Testis (tissue), 3 donors: Measurements from ENCODE around the gene CUL1. TPM values are rescaled to one million over a fixed set of nuclear protein-coding genes. Genes with fewer than 3 reads are reported as not detected.

Source experiments
- DNase-seq: peaks from one replicate; pipeline ENCODE4 v3.0.0-alpha.2; 2019
- H3K27ac ChIP-seq, 2 donors: fragments of 200-600 bp; sonication (generic); one replicate each; pipeline ENCODE4 v1.5.1; 2019
- H3K27me3 ChIP-seq: fragments of 200-600 bp; sonication (generic); one replicate; pipeline ENCODE4 v1.5.1; 2019
- H3K36me3 ChIP-seq: fragments of 200-600 bp; sonication (generic); one replicate; pipeline ENCODE4 v1.5.1; 2017; ENCODE audit warnings: low read depth; ENCODE audit errors: missing control alignments
- H3K4me1 ChIP-seq: fragments of 200-600 bp; sonication (generic); one replicate; pipeline ENCODE4 v1.5.1; 2019
- H3K4me3 ChIP-seq, 2 donors: fragments of 200-600 bp; sonication (generic); one replicate each; pipeline ENCODE4 v1.5.1; 2017 to 2019
- H3K9me3 ChIP-seq: fragments of 200-600 bp; sonication (generic); one replicate; pipeline ENCODE4 v1.5.1; 2017
- POLR2A ChIP-seq: fragments of 450-650 bp; IDR thresholded peaks from one replicate; pipeline ENCODE4 v1.6.1; 2017; ENCODE audit warnings: antibody characterized with exemption, mild to moderate bottlenecking, moderate library complexity
- WGBS, 2 donors: methylation state at CpG; one replicate each; pipeline ENCODE4 v1.1.5; 2018; 5-methylcytosine and 5-hydroxymethylcytosine counted together
- intact Hi-C: fragments of 100-400 bp; cut with DNase I; formaldehyde crosslinking; loops from one replicate; pipeline ENCODE4 v1.15.1; 2023; ENCODE audit warnings: low total_unique reads
- polyA plus RNA-seq: library from polyadenylated mRNA; stranded (reverse); fragments of 350-450 nt; fragmentation: Illumina TruSeq; extraction: RNeasy Lipid Tissue Mini Kit (QIAGEN cat#74804); gene quantifications from one replicate; pipeline ENCODE4 v1.2.3, GENCODE V29; 2014; ENCODE audit warnings: low read depth, low replicate concordance; ENCODE audit not compliant: insufficient read depth
- total RNA-seq, 2 donors: library from RNA; depleted of rRNA; stranded (reverse); fragments of >200 nt; gene quantifications; one replicate each; pipeline ENCODE4 v1.2.3, GENCODE V29; 2016
- TF ChIP-seq, protein P1 (sequence below), 3 experiments: fragments of 450-650 bp in 2 of 3; fragments of 200-600 bp in 1 of 3; sonication (generic) in 1 of 3; IDR thresholded peaks; one replicate each; pipeline ENCODE4 v1.5.1; 2016 to 2019; ENCODE audit warnings: antibody characterized with exemption in 3 of 3, mild to moderate bottlenecking in 2 of 3, moderate library complexity in 1 of 3

CUL1 gene
- total and polyA plus RNA-seq, 3 donors from 2014 or later = 151 to 206 (median 161) TPM

DNA sequence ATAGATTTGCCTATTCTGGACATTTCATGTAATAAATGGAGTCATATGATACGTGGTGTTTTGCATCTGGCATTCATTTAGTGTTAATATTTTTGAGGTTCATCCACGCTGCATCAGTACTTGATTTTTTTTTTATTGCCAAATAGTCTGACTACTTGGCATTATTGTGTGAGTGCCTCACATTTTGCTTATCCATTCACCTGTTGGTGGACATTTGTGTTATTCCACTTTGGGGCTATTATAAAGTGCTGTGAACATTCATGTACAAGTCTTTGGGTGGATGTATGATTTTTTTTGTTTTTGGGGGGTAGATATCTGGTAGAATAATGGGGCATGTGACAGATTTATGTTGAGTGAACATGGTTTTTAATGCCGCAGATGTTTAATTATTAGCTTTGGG is 19.7 kb downstream of the CUL1 start:
- TF ChIP-seq POLR2A = no peak
- TF ChIP-seq, protein P1, sequence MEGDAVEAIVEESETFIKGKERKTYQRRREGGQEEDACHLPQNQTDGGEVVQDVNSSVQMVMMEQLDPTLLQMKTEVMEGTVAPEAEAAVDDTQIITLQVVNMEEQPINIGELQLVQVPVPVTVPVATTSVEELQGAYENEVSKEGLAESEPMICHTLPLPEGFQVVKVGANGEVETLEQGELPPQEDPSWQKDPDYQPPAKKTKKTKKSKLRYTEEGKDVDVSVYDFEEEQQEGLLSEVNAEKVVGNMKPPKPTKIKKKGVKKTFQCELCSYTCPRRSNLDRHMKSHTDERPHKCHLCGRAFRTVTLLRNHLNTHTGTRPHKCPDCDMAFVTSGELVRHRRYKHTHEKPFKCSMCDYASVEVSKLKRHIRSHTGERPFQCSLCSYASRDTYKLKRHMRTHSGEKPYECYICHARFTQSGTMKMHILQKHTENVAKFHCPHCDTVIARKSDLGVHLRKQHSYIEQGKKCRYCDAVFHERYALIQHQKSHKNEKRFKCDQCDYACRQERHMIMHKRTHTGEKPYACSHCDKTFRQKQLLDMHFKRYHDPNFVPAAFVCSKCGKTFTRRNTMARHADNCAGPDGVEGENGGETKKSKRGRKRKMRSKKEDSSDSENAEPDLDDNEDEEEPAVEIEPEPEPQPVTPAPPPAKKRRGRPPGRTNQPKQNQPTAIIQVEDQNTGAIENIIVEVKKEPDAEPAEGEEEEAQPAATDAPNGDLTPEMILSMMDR (IDR thresholded peaks at IDR 0.05) = no peak
- Histone ChIP-seq H3K4me1 (peaks cover 13% of the 10 kb centered on the region), H3K27ac (no peak overlapping the region), H3K36me3 (no peaks in the 10 kb centered on the region), H3K4me3 (no peak overlapping the region), H3K27me3 (no peaks in the 10 kb centered on the region), H3K9me3 (no peaks in the 10 kb centered on the region)
- DNase-seq = no peak
- intact Hi-C loops = no loop called here
- WGBS, 2 donors = 82 to 97% methylated on average over 3 of the region's 3 CpGs

DNA sequence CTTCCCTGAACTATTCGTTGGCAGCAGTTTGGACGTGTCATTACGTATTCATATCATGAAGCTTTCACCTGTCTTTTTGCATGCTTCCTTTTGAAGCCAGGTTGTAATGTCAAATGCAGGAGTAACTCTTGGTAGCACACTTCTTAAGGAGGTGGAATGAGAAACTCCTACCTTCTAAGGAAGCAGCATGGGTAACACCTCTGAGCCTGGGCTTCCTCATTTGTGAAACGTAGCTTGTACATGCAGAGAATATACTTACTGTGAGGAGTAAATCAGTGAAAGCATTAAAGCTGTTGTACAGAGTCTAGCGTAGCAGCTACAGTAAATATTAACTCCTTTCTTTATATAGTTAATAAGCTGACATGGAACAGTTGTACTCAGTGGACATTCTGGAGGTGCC is 21.1 kb downstream of the CUL1 start:
- Histone ChIP-seq H3K27ac (no peak overlapping the region), H3K36me3 (no peaks in the 10 kb centered on the region), H3K27me3 (no peaks in the 10 kb centered on the region), H3K4me3 (no peak overlapping the region), H3K4me1 (peaks cover 20% of the 10 kb centered on the region), H3K9me3 (no peaks in the 10 kb centered on the region)
- no peak for DNase-seq
- intact Hi-C loops = no loop called here
- whole genome bisulfite sequencing, 2 donors = 64% methylated on average over 5 of the region's 5 CpGs
- TF ChIP-seq, protein P1 (IDR thresholded peaks at IDR 0.05) = no peak
- TF ChIP-seq POLR2A = no peak

DNA sequence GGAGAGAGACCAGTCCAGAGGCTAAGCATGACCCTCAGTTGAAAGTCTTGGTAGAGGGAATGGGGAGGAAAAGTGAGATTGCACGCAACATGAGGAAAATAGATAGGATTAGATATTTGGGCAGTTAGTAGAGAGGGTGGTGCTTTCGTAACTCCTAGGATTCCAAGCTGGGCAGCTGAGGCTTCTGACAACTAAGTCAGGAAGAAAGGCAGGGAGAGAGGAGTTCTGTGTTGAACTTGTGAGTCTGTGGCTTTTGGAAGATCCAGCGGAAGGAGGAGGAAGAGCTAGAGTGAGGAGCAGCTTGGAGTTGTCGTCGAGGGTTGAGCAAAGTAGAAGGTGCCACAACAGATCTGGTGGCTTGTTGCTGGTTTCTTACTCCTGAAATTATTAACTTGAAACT is 21.8 kb downstream of the CUL1 start:
- H3K36me3 ChIP-seq = no peaks in the 10 kb centered on the region
- H3K9me3 ChIP-seq = no peaks in the 10 kb centered on the region
- H3K4me1 ChIP-seq = peaks cover 20% of the 10 kb centered on the region
- H3K4me3 ChIP-seq = no peak overlapping the region
- TF ChIP-seq, protein P1 (IDR thresholded peaks at IDR 0.05) = no peak
- TF ChIP-seq POLR2A = no peak
- 68 to 74% methylated on average over 5 of the region's 5 CpGs for WGBS, 2 donors
- intact Hi-C loops = no loop called here
- DNase-seq = no peak
- H3K27ac ChIP-seq = no peak overlapping the region
- no peaks in the 10 kb centered on the region for H3K27me3 ChIP-seq

DNA sequence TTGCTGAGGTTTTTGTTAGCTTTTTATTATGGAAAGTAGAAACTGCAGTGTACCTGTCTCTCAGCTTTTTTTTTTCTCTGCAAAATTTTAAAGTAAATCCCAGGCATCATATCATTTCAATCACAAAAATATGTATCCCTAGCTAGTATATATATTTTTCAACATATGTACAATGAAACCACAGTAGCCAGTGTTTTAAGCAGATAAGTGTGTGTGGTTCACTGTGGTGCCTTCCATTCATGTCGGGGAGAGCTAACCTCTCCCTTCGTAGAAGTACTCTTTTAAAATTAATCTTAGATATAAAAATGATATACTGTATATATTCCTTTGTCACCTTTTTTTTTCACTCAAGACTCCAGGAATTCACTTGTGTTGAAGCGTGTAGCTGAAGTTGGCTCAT is 22.7 kb downstream of the CUL1 start:
- peaks cover 20% of the 10 kb centered on the region for H3K4me1 ChIP-seq
- H3K4me3 ChIP-seq = no peak overlapping the region
- WGBS, 2 donors = 73 to 89% methylated on average over 3 of the region's 3 CpGs
- no peaks in the 10 kb centered on the region for H3K36me3 ChIP-seq
- no peaks in the 10 kb centered on the region for H3K9me3 ChIP-seq
- intact Hi-C loops = no loop called here
- TF ChIP-seq, protein P1 (IDR thresholded peaks at IDR 0.05) = no peak
- TF ChIP-seq POLR2A = no peak
- no peaks in the 10 kb centered on the region for H3K27me3 ChIP-seq
- H3K27ac ChIP-seq = no peak overlapping the region
- DNase-seq = no peak

DNA sequence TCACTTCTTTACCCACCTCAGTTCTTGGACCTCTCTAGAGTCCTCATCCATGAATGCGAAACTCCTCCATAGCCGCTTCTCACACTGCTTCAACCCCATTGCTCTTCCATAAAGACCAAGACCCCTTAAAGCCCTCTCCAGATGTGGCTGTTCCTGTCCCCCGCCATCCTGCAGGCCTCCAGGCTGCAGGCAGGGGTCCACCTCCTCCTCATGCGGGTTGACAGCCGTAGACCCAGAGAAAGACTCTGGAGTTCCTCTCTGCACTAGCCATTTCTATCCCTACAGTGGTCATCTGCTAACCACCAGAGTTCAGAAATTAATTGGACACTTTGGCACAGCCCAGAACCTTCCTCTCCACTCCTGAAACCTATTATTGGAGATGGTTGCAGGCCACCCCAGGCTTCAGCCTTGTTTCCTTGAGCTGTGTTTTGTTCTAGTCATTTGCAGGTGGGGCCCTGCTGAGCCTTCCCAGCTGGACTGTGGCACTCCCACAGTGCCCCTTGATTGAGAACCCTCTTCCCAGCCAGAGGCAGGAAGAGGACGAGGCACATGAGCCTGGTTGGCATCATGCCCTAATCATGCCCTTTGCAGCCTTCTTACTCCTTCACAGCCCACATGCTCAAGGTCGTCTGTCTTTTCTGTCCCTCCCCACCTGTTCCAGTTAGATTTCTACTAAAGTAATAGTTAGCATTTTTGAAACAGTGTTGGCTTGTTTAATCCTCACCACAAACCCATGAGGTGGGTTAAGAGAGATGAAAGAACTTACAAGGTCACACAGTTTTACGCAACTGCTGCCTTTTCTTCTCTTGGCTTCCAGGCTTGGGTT is 23.9 kb downstream of the CUL1 start:
- TF ChIP-seq POLR2A = no peak
- 73 to 77% methylated on average over 8 of the region's 8 CpGs for WGBS, 2 donors
- Histone ChIP-seq H3K27me3 (no peaks in the 10 kb centered on the region), H3K36me3 (no peaks in the 10 kb centered on the region), H3K4me1 (peaks cover 26% of the 10 kb centered on the region), H3K27ac (peak overlapping the region; percentile 14 to 32), H3K9me3 (no peaks in the 10 kb centered on the region), H3K4me3 (no peak overlapping the region)
- DNase-seq = peak; percentile 67
- intact Hi-C loops = no loop called here
